GM10248 (cell line): ENCODE results near the gene OR51V1.
"Not testable (repeated sequence)": the region's sequence is repeated elsewhere in the genome, so short reads cannot be mapped to it uniquely, and the experiment has no call there.

Source experiments
- CTCF ChIA-PET: fragments of 300-600 bp; sonication (Branson Sonifier 250); formaldehyde crosslinking; extraction: SDS; loops from one replicate; lab custom pipeline; 2021; ENCODE audit warnings: antibody characterized with exemption; lab: Yijun Ruan, JAX
- POLR2A ChIA-PET: fragments of 350-650 bp; sonication (Branson Sonifier 250); formaldehyde crosslinking; extraction: SDS; loops from one replicate; lab custom pipeline; 2020; ENCODE audit warnings: antibody characterized with exemption; lab: Yijun Ruan, JAX
- DNase-seq: peaks from one replicate; pipeline ENCODE4 v3.0.0; 2012; ENCODE audit errors: extremely low spot score
- CTCF ChIP-seq: IDR thresholded peaks from 2 replicates; pipeline ENCODE4 v1.5.1; 2012; ENCODE audit warnings: mild to moderate bottlenecking, low read depth; ENCODE audit errors: extremely low read depth, missing control alignments, control extremely low read depth

Gene OR51V1

GRCh38 chr11:5200582-5200981 lies at the start of gene OR51V1:
Gene OR51V1 (minus strand): TSS chr11:5200682. CDS start chr11:5200682, 0 bp downstream.
- no peak for DNase-seq

GRCh38 chr11:5249807-5250396 lies 49.4 kb upstream of the OR51V1 start, which contains the start of gene HBG1:
Gene HBG1 (minus strand): TSS chr11:5249857. CDS start chr11:5249804, 53 bp downstream.
- DNase-seq, CTCF ChIA-PET, POLR2A ChIA-PET: not testable (repeated sequence)

More at GRCh38 chr11:5200582-5200981, at the start of gene OR51V1:
- CTCF ChIA-PET = interaction anchor here (4.4 kb wide), 1 partner anchor 12 kb away, joined by 20 read pairs; no protein-coding TSS in a partner anchor
- no peak for TF ChIP-seq CTCF
- POLR2A ChIA-PET = no interaction called here

GRCh38 chr11:5248498-5248897 lies 48.0 kb upstream of the OR51V1 start:
- POLR2A ChIA-PET, DNase-seq, CTCF ChIA-PET: not testable (repeated sequence)

- POLR2A ChIA-PET = no interaction called here
- CTCF ChIA-PET = interaction anchor here (0.9 kb wide), 1 partner anchor 20 kb away, joined by 4 read pairs; no protein-coding TSS in a partner anchor
- no peak for DNase-seq
- no peak for TF ChIP-seq CTCF
Measured at GRCh38 chr11:5247472-5248192, 47.1 kb upstream of the OR51V1 start.

- DNase-seq = no peak
- TF ChIP-seq CTCF = no peak
- CTCF ChIA-PET = interaction anchor here (0.9 kb wide), 1 partner anchor 20 kb away, joined by 4 read pairs; no protein-coding TSS in a partner anchor
- POLR2A ChIA-PET = no interaction called here
Measured at GRCh38 chr11:5246772-5247471, 46.4 kb upstream of the OR51V1 start.

- no peak for TF ChIP-seq CTCF
- CTCF ChIA-PET = no interaction called here
- POLR2A ChIA-PET = no interaction called here
- DNase-seq = no peak
Measured at GRCh38 chr11:5245155-5245554, 44.7 kb upstream of the OR51V1 start.

- ChIA-PET CTCF (no interaction called here), POLR2A (no interaction called here)
- no peak for TF ChIP-seq CTCF
- no peak for DNase-seq
Measured at GRCh38 chr11:5243816-5244180, 43.3 kb upstream of the OR51V1 start.
